ENCODE measurements around the gene FAM13A. TPM values are rescaled to one million over a fixed set of nuclear protein-coding genes. Genes with fewer than 3 reads are reported as not detected.

The FAM13A gene
- total and polyA plus RNA-seq, 2 of the 8 experiments (the other 6 are each of a cell fraction or from before 2014, with no cell fraction given) = 7.1 to 16.5 TPM

DNA sequence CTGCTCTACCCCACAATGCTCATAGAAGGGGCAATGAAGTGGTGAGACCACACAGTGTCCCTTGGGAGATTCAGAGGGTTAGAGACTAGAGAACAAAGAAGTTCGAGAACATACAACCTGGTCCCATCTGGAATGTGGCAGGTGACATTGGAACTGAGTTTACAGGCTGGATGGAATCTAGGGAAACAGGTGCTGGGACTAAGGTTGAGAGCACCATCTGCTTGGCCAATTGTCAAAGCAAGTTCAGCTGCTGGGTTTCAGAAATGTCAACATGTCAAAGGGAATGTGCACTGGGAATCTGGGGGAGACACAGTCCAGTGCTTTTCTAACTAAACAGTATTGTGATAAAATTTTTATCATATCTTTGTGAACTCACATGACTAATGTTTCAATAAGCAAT lies 15.9 kb upstream of the FAM13A start:
- Histone ChIP-seq H2BK120ac (replicated peaks; ENCODE audit: low read depth, low read length) (no peak overlapping the region), H3K4ac (replicated peaks; ENCODE audit: insufficient read length, low read depth, low read length) (no peak overlapping the region), H3K79me2 (ENCODE audit: control insufficient read depth in 1 of 2, insufficient read depth in 2 of 2, low read length in 2 of 2) (no peaks in the 10 kb centered on the region), H3K27me3 (replicated peaks in 1 of 4; ENCODE audit: control insufficient read depth in 3 of 4, extremely low read depth in 1 of 4, insufficient read depth in 3 of 4, low read length in 3 of 4) (no peaks in the 10 kb centered on the region), H4K5ac (ENCODE audit: insufficient read length, low read depth, low read length) (no peak overlapping the region), H4K8ac (ENCODE audit: extremely low read depth, insufficient read depth, low read length) (no peak overlapping the region), H3K14ac (ENCODE audit: insufficient read length) (no peak overlapping the region), H3K4me3 (ENCODE audit: extremely low read depth in 1 of 4, insufficient read depth in 2 of 4, low read depth in 3 of 4, low read length in 4 of 4) (no peak overlapping the region), H3K9ac (replicated peaks in 1 of 4; ENCODE audit: extremely low read depth in 1 of 4, low read depth in 3 of 4, low read length in 3 of 4) (no peak overlapping the region), H2BK15ac (ENCODE audit: low read length) (no peak overlapping the region), H3K23me2 (ENCODE audit: low read depth, low read length) (0 out of 2 replicates have a peak, but pooled peaks cover 2% of the 10 kb centered on the region), H3K36me3 (ENCODE audit: control insufficient read depth in 2 of 4, insufficient read depth in 4 of 4, low read length in 3 of 4) (no peaks in the 10 kb centered on the region; a peak in 1 of 8 replicates), H3K23ac (ENCODE audit: insufficient read length) (no peak overlapping the region), H3K56ac (replicated peaks; ENCODE audit: insufficient read length, low read depth, low read length) (no peak overlapping the region), H3K4me2 (ENCODE audit: insufficient read depth in 1 of 2, low read depth in 2 of 2, low read length in 2 of 2) (no peak overlapping the region), H4K20me1 (replicated peaks in 1 of 2; ENCODE audit: control insufficient read depth in 1 of 2, insufficient read depth in 2 of 2, low read length in 2 of 2) (no peaks in the 10 kb centered on the region), H4K91ac (replicated peaks; ENCODE audit: insufficient read length, low read length) (no peak overlapping the region), H3K4me1 (replicated peaks in 1 of 4; ENCODE audit: control insufficient read depth in 3 of 4, insufficient read depth in 4 of 4, low read length in 3 of 4) (no peaks in the 10 kb centered on the region), H2BK20ac (ENCODE audit: low read length) (no peak overlapping the region), H3K9me3 (ENCODE audit: insufficient read depth in 2 of 2, low read depth in 1 of 2, low read length in 1 of 2) (peaks cover 0 to 6% of the 10 kb centered on the region in 2 experiments; a peak in 2 of 4 replicates), H3K18ac (ENCODE audit: extremely low read depth, low read length) (no peak overlapping the region), H2BK12ac (ENCODE audit: low read depth, low read length) (no peak overlapping the region), H2BK5ac (ENCODE audit: low read depth, low read length) (no peak overlapping the region), H2AK5ac (ENCODE audit: low read depth, low read length) (no peak overlapping the region), H2AFZ (ENCODE audit: low read length) (no peak overlapping the region), H3K27ac (ENCODE audit: low read depth, low read length) (no peak overlapping the region), H3K79me1 (ENCODE audit: low read depth, low read length) (no peaks in the 10 kb centered on the region)
- WGBS, 2 experiments (ENCODE audit: extremely low coverage in 1 of 2, insufficient coverage in 1 of 2, insufficient read length in 1 of 2, insufficient replicate concordance in 2 of 2, low coverage in 1 of 2, low lambda C conversion rate in 2 of 2, missing lambda C conversion rate in 1 of 2) = 100% methylated on average over 1 of the region's 1 CpG; no CpG with 5 or more reads in 1 of the 2 experiments
- FAIRE-seq (no peak), DNase-seq (ENCODE audit: low read depth in 1 of 2, low spot score in 2 of 2) (no peak)
- CTCF ChIA-PET (ENCODE audit: partially characterized antibody) = no interaction called here
- POLR2A ChIA-PET (ENCODE audit: partially characterized antibody) = no interaction called here
- TF ChIP-seq NRF1 (IDR thresholded peaks at IDR 0.05; ENCODE audit: low read depth, low read length) (no peak), NANOG (IDR thresholded peaks at IDR 0.05; ENCODE audit: insufficient read depth, low read depth, low read length, poor library complexity, severe bottlenecking) (no peak), RAD21 (IDR thresholded peaks at IDR 0.05 in 1 of 2, conservative IDR thresholded peaks at IDR 0.05 in 1 of 2; ENCODE audit: low read depth in 2 of 2, low read length in 2 of 2) (no peak), POLR2AphosphoS5 (IDR thresholded peaks at IDR 0.05; ENCODE audit: low read depth, low read length) (no peak), RNF2 (IDR thresholded peaks at IDR 0.05; ENCODE audit: borderline replicate concordance, low read depth, low read length, missing control alignments, poor library complexity, severe bottlenecking) (no peak), BCL11A (IDR thresholded peaks at IDR 0.05; ENCODE audit: low read depth in 2 of 2, low read length in 2 of 2) (no peak), HDAC2 (IDR thresholded peaks at IDR 0.05; ENCODE audit: borderline replicate concordance in 1 of 2, low read depth in 2 of 2, low read length in 2 of 2) (no peak), TBP (IDR thresholded peaks at IDR 0.05; ENCODE audit: low read depth, low read length) (no peak), BRCA1 (IDR thresholded peaks at IDR 0.05; ENCODE audit: low read depth, low read length) (no peak), PHF8 (conservative IDR thresholded peaks at IDR 0.05; ENCODE audit: low read depth, low read length) (no peak), BACH1 (IDR thresholded peaks at IDR 0.05; ENCODE audit: low read length) (no peak), CEBPB (IDR thresholded peaks at IDR 0.05; ENCODE audit: low read depth, low read length) (no peak), KDM5A (IDR thresholded peaks at IDR 0.05; ENCODE audit: low read length) (no peak), CBX8 (IDR thresholded peaks at IDR 0.05; ENCODE audit: borderline replicate concordance, low read depth, low read length) (no peak)

Measured in H1 (cell line).